IMR-90 (cell line): ENCODE data around the gene RAD18. TPM values are rescaled to one million over a fixed set of nuclear protein-coding genes. Genes with fewer than 3 reads are reported as not detected.

Experiments
- ATAC-seq: fragments of 200-7000 bp; cut with Tn5 transposase; 2 replicates; pipeline ENCODE4 v1.9.1; 2020; ENCODE audit warnings: low read depth, mild to moderate bottlenecking, moderate library complexity
- BruUV-seq: library from RNA; stranded (reverse); fragments of 400-500 nt; replicated peaks from 2 replicates; lab custom pipeline; 2021; lab: Mats Ljungman, UMichigan
- CTCF ChIA-PET: fragments of 300-600 bp; formaldehyde crosslinking; extraction: SDS; loops from one replicate; lab custom pipeline; 2021; ENCODE audit warnings: antibody characterized with exemption; lab: Yijun Ruan, JAX
- POLR2A ChIA-PET: fragments of 300-600 bp; sonication (Branson Sonifier 250); formaldehyde crosslinking; loops from one replicate; lab custom pipeline; 2022; ENCODE audit warnings: antibody characterized with exemption; ENCODE audit not compliant: unreplicated experiment; lab: Charles Lee
- DNase-seq: peaks from one replicate; pipeline ENCODE4 v3.0.0; 2013
- H2AFZ ChIP-seq: replicated peaks from 2 replicates; pipeline ENCODE3; 2013; ENCODE audit warnings: low read length, mild to moderate bottlenecking; ENCODE audit not compliant: poor library complexity
- H2AK5ac ChIP-seq: 2 replicates; pipeline ENCODE4 v1.6.1; 2013; ENCODE audit warnings: low read depth, low read length, inconsistent platforms
- H2AK9ac ChIP-seq: replicated peaks from 2 replicates; pipeline ENCODE3; 2013; ENCODE audit warnings: mild to moderate bottlenecking, low read depth, low read length, moderate library complexity; ENCODE audit not compliant: poor library complexity
- H2BK120ac ChIP-seq: 2 replicates; pipeline ENCODE4 v1.6.1; 2013; ENCODE audit warnings: low read depth, low read length, inconsistent platforms
- H2BK15ac ChIP-seq: 3 replicates; pipeline ENCODE4 v1.6.1; 2013; ENCODE audit warnings: low read depth, low read length, inconsistent platforms
- H2BK20ac ChIP-seq: 2 replicates; pipeline ENCODE4 v1.6.1; 2013; ENCODE audit warnings: low read depth, mild to moderate bottlenecking, inconsistent platforms, low read length, moderate library complexity
- H2BK5ac ChIP-seq: 2 replicates; pipeline ENCODE4 v1.6.1; 2013; ENCODE audit warnings: mild to moderate bottlenecking, low read depth, low read length, inconsistent platforms; ENCODE audit not compliant: poor library complexity, severe bottlenecking
- H3K14ac ChIP-seq: replicated peaks from 2 replicates; pipeline ENCODE4 v1.6.1; 2013; ENCODE audit warnings: low read depth, low read length, inconsistent platforms
- H3K18ac ChIP-seq: 2 replicates; pipeline ENCODE4 v1.6.1; 2013; ENCODE audit warnings: low read depth, low read length, control low read depth
- H3K23ac ChIP-seq: 2 replicates; pipeline ENCODE4 v1.6.1; 2013; ENCODE audit warnings: low read depth, low read length, inconsistent platforms
- H3K27ac ChIP-seq: 2 replicates; pipeline ENCODE4 v1.5.1; 2013; ENCODE audit warnings: mild to moderate bottlenecking, control low read depth, low read length; ENCODE audit not compliant: insufficient read depth
- H3K27me3 ChIP-seq: 2 replicates; pipeline ENCODE4 v1.6.1; 2013; ENCODE audit warnings: low read length; ENCODE audit not compliant: control insufficient read depth, insufficient read depth
- H3K36me3 ChIP-seq: 2 replicates; pipeline ENCODE4 v1.6.1; 2013; ENCODE audit warnings: low read length, mixed read lengths; ENCODE audit not compliant: control insufficient read depth, insufficient read depth
- H3K4ac ChIP-seq: 2 replicates; pipeline ENCODE4 v1.6.1; 2013; ENCODE audit warnings: low read depth, low read length, inconsistent platforms
- H3K4me1 ChIP-seq: 2 replicates; pipeline ENCODE4 v1.6.1; 2013; ENCODE audit warnings: low read length, mixed read lengths; ENCODE audit not compliant: control insufficient read depth, insufficient read depth
- H3K4me2 ChIP-seq: 2 replicates; pipeline ENCODE4 v1.6.1; 2013; ENCODE audit warnings: low read depth, mild to moderate bottlenecking, control low read depth, low read length, moderate library complexity
- H3K4me3 ChIP-seq: 2 replicates; pipeline ENCODE4 v1.5.1; 2013; ENCODE audit warnings: low read depth, mild to moderate bottlenecking, control low read depth, low read length, moderate library complexity; ENCODE audit not compliant: insufficient read depth
- H3K56ac ChIP-seq: 2 replicates; pipeline ENCODE4 v1.6.1; 2013; ENCODE audit warnings: low read length, inconsistent platforms; ENCODE audit not compliant: insufficient read depth; ENCODE audit errors: extremely low read depth
- H3K79me1 ChIP-seq, 2 experiments: 2 replicates each; pipeline ENCODE4 v1.6.1; 2013; ENCODE audit warnings: low read length in 2 of 2, inconsistent platforms in 1 of 2, low read depth in 1 of 2
- H3K9ac ChIP-seq: 2 replicates; pipeline ENCODE4 v1.6.1; 2013; ENCODE audit warnings: low read depth, low read length, control low read depth
- H3K9me1 ChIP-seq: 2 replicates; pipeline ENCODE4 v1.6.1; 2013; ENCODE audit warnings: low read length, inconsistent platforms; ENCODE audit not compliant: insufficient read depth
- H3K9me3 ChIP-seq: 2 replicates; pipeline ENCODE4 v1.6.1; 2013; ENCODE audit warnings: low read length; ENCODE audit not compliant: control insufficient read depth, insufficient read depth
- H4K20me1 ChIP-seq: 2 replicates; pipeline ENCODE4 v1.6.1; 2013; ENCODE audit warnings: low read length, inconsistent platforms; ENCODE audit not compliant: insufficient read depth
- H4K5ac ChIP-seq: 2 replicates; pipeline ENCODE4 v1.6.1; 2013; ENCODE audit warnings: mild to moderate bottlenecking, low read depth, low read length, control low read depth
- H4K8ac ChIP-seq, 2 experiments: 2 replicates each; pipeline ENCODE4 v1.6.1; 2013; ENCODE audit warnings: low read depth in 2 of 2, low read length in 2 of 2, control low read depth in 1 of 2, inconsistent platforms in 1 of 2
- H4K91ac ChIP-seq: 2 replicates; pipeline ENCODE4 v1.6.1; 2013; ENCODE audit warnings: low read depth, low read length, inconsistent platforms; ENCODE audit not compliant: insufficient read depth
- BHLHE40 ChIP-seq: fragments of 150-350 bp; IDR thresholded peaks from 2 replicates; pipeline ENCODE4 v1.6.1; 2016; ENCODE audit warnings: mild to moderate bottlenecking, low read depth, low read length
- CEBPB ChIP-seq: IDR thresholded peaks from 2 replicates; pipeline ENCODE4 v1.6.1; 2012; ENCODE audit warnings: low read depth, low read length, improper control_type of control experiment
- CHD1 ChIP-seq: IDR thresholded peaks from 2 replicates; pipeline ENCODE4 v1.6.1; 2012; ENCODE audit warnings: low read depth, low read length, improper control_type of control experiment
- FOS ChIP-seq: fragments of 150-350 bp; IDR thresholded peaks from 2 replicates; pipeline ENCODE4 v1.6.1; 2016; ENCODE audit warnings: low read depth, low read length
- MAFK ChIP-seq: IDR thresholded peaks from 2 replicates; pipeline ENCODE4 v1.6.1; 2012; ENCODE audit warnings: low read depth, low read length, improper control_type of control experiment
- MAZ ChIP-seq: IDR thresholded peaks from 2 replicates; pipeline ENCODE4 v1.6.1; 2012; ENCODE audit warnings: low read depth, mild to moderate bottlenecking, low read length, improper control_type of control experiment, moderate library complexity, borderline replicate concordance
- MXI1 ChIP-seq: IDR thresholded peaks from 2 replicates; pipeline ENCODE4 v1.6.1; 2012; ENCODE audit warnings: low read depth, mild to moderate bottlenecking, low read length, moderate library complexity, borderline replicate concordance
- NFE2L2 ChIP-seq: fragments of 150-350 bp; IDR thresholded peaks from 2 replicates; pipeline ENCODE4 v1.6.1; 2016; ENCODE audit warnings: low read depth, mild to moderate bottlenecking, low read length
- POLR2A ChIP-seq: IDR thresholded peaks from 2 replicates; pipeline ENCODE4 v1.6.1; 2012; ENCODE audit warnings: mild to moderate bottlenecking, low read depth, low read length
- RAD21 ChIP-seq: IDR thresholded peaks from 2 replicates; pipeline ENCODE4 v1.6.1; 2012; ENCODE audit warnings: low read length, improper control_type of control experiment
- RCOR1 ChIP-seq: IDR thresholded peaks from 2 replicates; pipeline ENCODE4 v1.6.1; 2012; ENCODE audit warnings: mild to moderate bottlenecking, low read length, improper control_type of control experiment; ENCODE audit not compliant: insufficient replicate concordance
- RFX5 ChIP-seq: IDR thresholded peaks from 2 replicates; pipeline ENCODE4 v1.8.0; 2012; ENCODE audit warnings: low read depth, mild to moderate bottlenecking, low read length, moderate library complexity
- SMC3 ChIP-seq: fragments of 150-350 bp; IDR thresholded peaks from 2 replicates; pipeline ENCODE4 v1.6.1; 2016; ENCODE audit warnings: low read depth, mild to moderate bottlenecking, antibody characterized with exemption, low read length, moderate library complexity
- dilution Hi-C: fragments of 300-500 bp; cut with HindIII; formaldehyde crosslinking; loops from one replicate; pipeline ENCODE4 v1.14.3; 2018; ENCODE audit warnings: low sequenced_read_pairs; ENCODE audit not compliant: unreplicated experiment
- in situ Hi-C: fragments of 300-500 bp; cut with MboI; formaldehyde crosslinking; loops from 3 replicates; pipeline ENCODE4 v1.14.3; 2019; ENCODE audit warnings: low sequenced_read_pairs, inconsistent platforms, mixed read lengths
- intact Hi-C: fragments of 100-400 bp; cut with micrococcal nuclease; formaldehyde crosslinking; loops from 2 replicates; pipeline ENCODE4 v1.10.0; 2022
- polyA plus RNA-seq, 3 experiments: library from polyadenylated mRNA; depleted of rRNA; stranded (reverse); fragments of >200 nt; gene quantifications; 2 replicates each; pipeline ENCODE4 v1.2.3, GENCODE V29; 2012; ENCODE audit warnings: low replicate concordance in 1 of 3
- total RNA-seq: library from RNA; depleted of rRNA; stranded (reverse); fragments of >200 nt; gene quantifications from 2 replicates; pipeline ENCODE4 v1.2.3, GENCODE V29; 2012
- TF ChIP-seq, protein P1 (sequence below): fragments of 150-350 bp; IDR thresholded peaks from 2 replicates; pipeline ENCODE4 v1.6.1; 2016; ENCODE audit warnings: low read depth, mild to moderate bottlenecking, low read length, moderate library complexity, borderline replicate concordance
- TF ChIP-seq, protein P2 (sequence below): fragments of 150-350 bp; IDR thresholded peaks from 2 replicates; pipeline ENCODE4 v1.6.1; 2017; ENCODE audit warnings: mild to moderate bottlenecking, antibody characterized with exemption, low read length, low read depth
- TF ChIP-seq, protein P3 (sequence below): conservative IDR thresholded peaks from 2 replicates; pipeline ENCODE4 v1.5.1; 2012; ENCODE audit warnings: mild to moderate bottlenecking, low read depth, low read length, improper control_type of control experiment

The RAD18 gene
- total and polyA plus RNA-seq, 2 of the 4 experiments (the other 2 are of a cell fraction): 8.2 to 17.2 TPM

DNA sequence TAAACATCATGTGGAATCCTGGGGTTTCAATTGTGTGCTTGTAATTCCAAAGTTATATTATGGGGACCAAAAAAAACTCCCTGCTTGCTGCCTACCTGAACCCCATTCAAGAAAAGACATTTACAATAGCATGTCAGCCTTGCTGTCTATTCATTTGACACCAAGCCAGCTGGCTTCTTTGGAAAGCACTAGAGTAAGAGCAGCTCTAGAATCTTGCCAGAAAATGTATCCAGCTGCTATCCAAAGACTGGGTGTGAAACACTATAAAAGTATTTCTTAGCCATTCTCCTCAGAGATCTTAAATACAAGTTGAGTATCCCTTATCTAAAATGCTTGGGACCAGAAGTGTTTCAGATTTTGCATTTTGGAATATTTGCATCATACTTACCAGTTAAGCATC is 87.4 kb downstream of the RAD18 start:
- no peak overlapping the region for H3K14ac ChIP-seq
- no peak overlapping the region for H2BK5ac ChIP-seq
- H2BK20ac ChIP-seq: no peak overlapping the region
- no peak overlapping the region for H3K4me2 ChIP-seq
- intact Hi-C loops: no loop called here
- H3K56ac ChIP-seq: no peak overlapping the region
- H4K91ac ChIP-seq: no peak overlapping the region
- peaks cover 9% of the 10 kb centered on the region for H3K4me1 ChIP-seq
- no peak overlapping the region for H3K4ac ChIP-seq
- ChIA-PET POLR2A (no interaction called here), CTCF (no interaction called here)
- no peak overlapping the region for H3K23ac ChIP-seq
- ATAC-seq: no peak
- H4K20me1 ChIP-seq: no peaks in the 10 kb centered on the region
- no peak for TF ChIP-seq MAZ
- TF ChIP-seq SMC3: no peak
- no peak for TF ChIP-seq RAD21
- TF ChIP-seq POLR2A: no peak
- no peak for TF ChIP-seq MAFK
- TF ChIP-seq, protein P1, sequence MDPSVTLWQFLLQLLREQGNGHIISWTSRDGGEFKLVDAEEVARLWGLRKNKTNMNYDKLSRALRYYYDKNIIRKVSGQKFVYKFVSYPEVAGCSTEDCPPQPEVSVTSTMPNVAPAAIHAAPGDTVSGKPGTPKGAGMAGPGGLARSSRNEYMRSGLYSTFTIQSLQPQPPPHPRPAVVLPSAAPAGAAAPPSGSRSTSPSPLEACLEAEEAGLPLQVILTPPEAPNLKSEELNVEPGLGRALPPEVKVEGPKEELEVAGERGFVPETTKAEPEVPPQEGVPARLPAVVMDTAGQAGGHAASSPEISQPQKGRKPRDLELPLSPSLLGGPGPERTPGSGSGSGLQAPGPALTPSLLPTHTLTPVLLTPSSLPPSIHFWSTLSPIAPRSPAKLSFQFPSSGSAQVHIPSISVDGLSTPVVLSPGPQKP: no peak
- no peak for TF ChIP-seq RFX5
- TF ChIP-seq, protein P2, sequence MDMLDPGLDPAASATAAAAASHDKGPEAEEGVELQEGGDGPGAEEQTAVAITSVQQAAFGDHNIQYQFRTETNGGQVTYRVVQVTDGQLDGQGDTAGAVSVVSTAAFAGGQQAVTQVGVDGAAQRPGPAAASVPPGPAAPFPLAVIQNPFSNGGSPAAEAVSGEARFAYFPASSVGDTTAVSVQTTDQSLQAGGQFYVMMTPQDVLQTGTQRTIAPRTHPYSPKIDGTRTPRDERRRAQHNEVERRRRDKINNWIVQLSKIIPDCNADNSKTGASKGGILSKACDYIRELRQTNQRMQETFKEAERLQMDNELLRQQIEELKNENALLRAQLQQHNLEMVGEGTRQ: no peak
- TF ChIP-seq BHLHE40: no peak
- TF ChIP-seq CEBPB: no peak
- TF ChIP-seq FOS: no peak
- TF ChIP-seq, protein P3, sequence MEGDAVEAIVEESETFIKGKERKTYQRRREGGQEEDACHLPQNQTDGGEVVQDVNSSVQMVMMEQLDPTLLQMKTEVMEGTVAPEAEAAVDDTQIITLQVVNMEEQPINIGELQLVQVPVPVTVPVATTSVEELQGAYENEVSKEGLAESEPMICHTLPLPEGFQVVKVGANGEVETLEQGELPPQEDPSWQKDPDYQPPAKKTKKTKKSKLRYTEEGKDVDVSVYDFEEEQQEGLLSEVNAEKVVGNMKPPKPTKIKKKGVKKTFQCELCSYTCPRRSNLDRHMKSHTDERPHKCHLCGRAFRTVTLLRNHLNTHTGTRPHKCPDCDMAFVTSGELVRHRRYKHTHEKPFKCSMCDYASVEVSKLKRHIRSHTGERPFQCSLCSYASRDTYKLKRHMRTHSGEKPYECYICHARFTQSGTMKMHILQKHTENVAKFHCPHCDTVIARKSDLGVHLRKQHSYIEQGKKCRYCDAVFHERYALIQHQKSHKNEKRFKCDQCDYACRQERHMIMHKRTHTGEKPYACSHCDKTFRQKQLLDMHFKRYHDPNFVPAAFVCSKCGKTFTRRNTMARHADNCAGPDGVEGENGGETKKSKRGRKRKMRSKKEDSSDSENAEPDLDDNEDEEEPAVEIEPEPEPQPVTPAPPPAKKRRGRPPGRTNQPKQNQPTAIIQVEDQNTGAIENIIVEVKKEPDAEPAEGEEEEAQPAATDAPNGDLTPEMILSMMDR: no peak
- no peak for TF ChIP-seq RCOR1
- TF ChIP-seq NFE2L2: no peak
- TF ChIP-seq MXI1: no peak
- no peak for TF ChIP-seq CHD1
- no peak for DNase-seq
- peaks cover 5% of the 10 kb centered on the region for H3K9me1 ChIP-seq
- no TSS peak for BruUV-seq
- H2BK15ac ChIP-seq: no peak overlapping the region
- no peak overlapping the region for H3K9ac ChIP-seq
- H3K4me3 ChIP-seq: no peak overlapping the region
- peaks cover 0 to 5% of the 10 kb centered on the region in 2 experiments; a peak in 2 of 4 replicates for H3K79me1 ChIP-seq
- H2BK120ac ChIP-seq: no peak overlapping the region
- dilution Hi-C loops: no loop called here
- H3K27me3 ChIP-seq: no peaks in the 10 kb centered on the region
- no peak overlapping the region for H2AK9ac ChIP-seq
- no peak overlapping the region for H4K8ac ChIP-seq
- H3K27ac ChIP-seq: no peak overlapping the region
- H3K9me3 ChIP-seq: no peaks in the 10 kb centered on the region
- no peak overlapping the region for H3K18ac ChIP-seq
- in situ Hi-C loops: no loop called here
- H2AFZ ChIP-seq: no peak overlapping the region
- H2AK5ac ChIP-seq: no peak overlapping the region
- H3K36me3 ChIP-seq: peaks cover 2% of the 10 kb centered on the region; the same call in 1 of the 2 replicates
- no peak overlapping the region for H4K5ac ChIP-seq
